H9 (cell line): Measurements from ENCODE around the gene ERF. TPM values are rescaled to one million over a fixed set of nuclear protein-coding genes. Genes with fewer than 3 reads are reported as not detected.

ENCODE experiments used
- DNase-seq: peaks from one replicate; pipeline ENCODE4 v3.0.0-alpha.2; 2017
- H2AFZ ChIP-seq: one replicate; pipeline ENCODE4 v1.6.1; 2013; ENCODE audit warnings: mild to moderate bottlenecking, low read length, control low read depth, moderate library complexity
- H2AK5ac ChIP-seq: 2 replicates; pipeline ENCODE4 v1.6.1; 2013; ENCODE audit warnings: low read length, control low read depth, mixed read lengths; ENCODE audit not compliant: insufficient read length
- H2BK120ac ChIP-seq: one replicate; pipeline ENCODE4 v1.6.1; 2013; ENCODE audit warnings: low read depth, mild to moderate bottlenecking, low read length, control low read depth, inconsistent platforms; ENCODE audit not compliant: poor library complexity, severe bottlenecking
- H2BK12ac ChIP-seq: 2 replicates; pipeline ENCODE4 v1.6.1; 2013; ENCODE audit warnings: low read length, control low read depth, mixed read lengths, low read depth; ENCODE audit not compliant: insufficient read length
- H2BK15ac ChIP-seq: 2 replicates; pipeline ENCODE4 v1.6.1; 2013; ENCODE audit warnings: low read depth, low read length, control low read depth
- H2BK20ac ChIP-seq: one replicate; pipeline ENCODE4 v1.6.1; 2013; ENCODE audit warnings: low read depth, mild to moderate bottlenecking, low read length, control low read depth, inconsistent platforms; ENCODE audit not compliant: poor library complexity, severe bottlenecking
- H2BK5ac ChIP-seq: 2 replicates; pipeline ENCODE4 v1.6.1; 2013; ENCODE audit warnings: low read length, control low read depth, mixed read lengths; ENCODE audit not compliant: insufficient read length
- H3K14ac ChIP-seq: 2 replicates; pipeline ENCODE4 v1.6.1; 2013; ENCODE audit warnings: low read length, control low read depth; ENCODE audit not compliant: insufficient read depth
- H3K18ac ChIP-seq: 2 replicates; pipeline ENCODE4 v1.6.1; 2013; ENCODE audit warnings: low read depth, mild to moderate bottlenecking, mixed read lengths, low read length, control low read depth; ENCODE audit not compliant: insufficient read length
- H3K23ac ChIP-seq: 2 replicates; pipeline ENCODE4 v1.6.1; 2013; ENCODE audit warnings: low read length, control low read depth, mixed read lengths, low read depth; ENCODE audit not compliant: insufficient read length
- H3K23me2 ChIP-seq: 2 replicates; pipeline ENCODE4 v1.6.1; 2013; ENCODE audit warnings: low read depth, mild to moderate bottlenecking, mixed read lengths, low read length, control low read depth; ENCODE audit not compliant: insufficient read length, poor library complexity, severe bottlenecking
- H3K27ac ChIP-seq: 2 replicates; pipeline ENCODE4 v1.5.1; 2013; ENCODE audit warnings: low read length, control low read depth, mixed read lengths, low read depth; ENCODE audit not compliant: insufficient read length
- H3K27me3 ChIP-seq: 2 replicates; pipeline ENCODE4 v1.6.1; 2013; ENCODE audit warnings: low read length, control low read depth, inconsistent platforms; ENCODE audit not compliant: insufficient read depth
- H3K4ac ChIP-seq: 2 replicates; pipeline ENCODE4 v1.6.1; 2013; ENCODE audit warnings: low read depth, mild to moderate bottlenecking, control low read depth, inconsistent platforms, low read length, moderate library complexity
- H3K4me1 ChIP-seq: 2 replicates; pipeline ENCODE4 v1.6.1; 2013; ENCODE audit warnings: low read length, control low read depth, inconsistent platforms; ENCODE audit not compliant: insufficient read depth
- H3K4me2 ChIP-seq: 2 replicates; pipeline ENCODE4 v1.6.1; 2013; ENCODE audit warnings: low read length, control low read depth, mixed read lengths; ENCODE audit not compliant: insufficient read length, insufficient read depth
- H3K56ac ChIP-seq: 2 replicates; pipeline ENCODE4 v1.6.1; 2013; ENCODE audit warnings: low read depth, mild to moderate bottlenecking, mixed read lengths, low read length, control low read depth; ENCODE audit not compliant: insufficient read length
- H3K79me1 ChIP-seq: 2 replicates; pipeline ENCODE4 v1.6.1; 2013; ENCODE audit warnings: low read depth, mild to moderate bottlenecking, moderate library complexity, low read length, control low read depth, inconsistent platforms; ENCODE audit not compliant: insufficient read depth, poor library complexity, severe bottlenecking
- H3K79me2 ChIP-seq: 2 replicates; pipeline ENCODE4 v1.6.1; 2013; ENCODE audit warnings: low read length, control low read depth, inconsistent platforms; ENCODE audit not compliant: insufficient read depth
- H3K9ac ChIP-seq: 2 replicates; pipeline ENCODE4 v1.6.1; 2013; ENCODE audit warnings: low read length, control low read depth, mixed read lengths; ENCODE audit not compliant: insufficient read length; ENCODE audit errors: extremely low read depth
- H3K9me3 ChIP-seq: one replicate; pipeline ENCODE4 v1.6.1; 2013; ENCODE audit warnings: low read depth, low read length, inconsistent platforms; ENCODE audit not compliant: control insufficient read depth
- H3T11ph ChIP-seq: one replicate; pipeline ENCODE4 v1.6.1; 2013; ENCODE audit warnings: mild to moderate bottlenecking, low read length, control low read depth, inconsistent platforms
- H4K20me1 ChIP-seq: one replicate; pipeline ENCODE4 v1.6.1; 2013; ENCODE audit not compliant: control insufficient read depth, insufficient read length, insufficient read depth
- H4K5ac ChIP-seq: 2 replicates; pipeline ENCODE4 v1.6.1; 2013; ENCODE audit warnings: low read depth, mild to moderate bottlenecking, mixed read lengths, low read length, control low read depth; ENCODE audit not compliant: insufficient read length
- H4K8ac ChIP-seq: replicated peaks from 2 replicates; pipeline ENCODE4 v1.6.1; 2013; ENCODE audit warnings: low read length, control low read depth, mixed read lengths, low read depth; ENCODE audit not compliant: insufficient read length
- H4K91ac ChIP-seq: 2 replicates; pipeline ENCODE4 v1.6.1; 2013; ENCODE audit warnings: low read depth, mild to moderate bottlenecking, moderate library complexity, mixed read lengths, low read length, control low read depth; ENCODE audit not compliant: insufficient read length
- H3K27ac Mint-ChIP-seq, 3 experiments: 2 replicates in 2 of 3; 3 replicates in 1 of 3; pipeline ENCODE4 v1.8.0; 2020 to 2021; ENCODE audit warnings: mixed read lengths in 3 of 3, mild to moderate bottlenecking in 1 of 3, moderate library complexity in 1 of 3
- H3K27me3 Mint-ChIP-seq: 2 replicates; pipeline ENCODE4 v1.8.0; 2021; ENCODE audit warnings: low read depth, mild to moderate bottlenecking, moderate library complexity, mixed read lengths
- H3K36me3 Mint-ChIP-seq, 3 experiments: 2 replicates in 2 of 3; 3 replicates in 1 of 3; pipeline ENCODE4 v1.8.0; 2020 to 2021; ENCODE audit warnings: low read depth in 3 of 3, mixed read lengths in 3 of 3; ENCODE audit not compliant: insufficient read depth in 1 of 3
- H3K4me1 Mint-ChIP-seq, 2 experiments: 2 replicates each; pipeline ENCODE4 v1.8.0; 2020; ENCODE audit warnings: mixed read lengths in 2 of 2
- H3K4me3 Mint-ChIP-seq, 2 experiments: 2 replicates in 1 of 2; 3 replicates in 1 of 2; pipeline ENCODE4 v1.8.0; 2020 to 2021; ENCODE audit warnings: mild to moderate bottlenecking in 2 of 2, mixed read lengths in 2 of 2, moderate library complexity in 1 of 2
- H3K9me3 Mint-ChIP-seq, 2 experiments: 2 replicates in 1 of 2; 3 replicates in 1 of 2; pipeline ENCODE4 v1.8.0; 2020; ENCODE audit warnings: mild to moderate bottlenecking in 2 of 2, mixed read lengths in 2 of 2, moderate library complexity in 1 of 2
- WGBS: extraction: QIAGEN DNeasy Blood & Tissue Kit; methylation state at CpG from one replicate; pipeline ENCODE4 v1.1.7; 2013; ENCODE audit warnings: missing lambda C conversion rate, low lambda C conversion rate, mixed read lengths; ENCODE audit not compliant: insufficient read length; ENCODE audit errors: extremely low coverage; 5-methylcytosine and 5-hydroxymethylcytosine counted together
- total RNA-seq: library from RNA; stranded (reverse); gene quantifications from 2 replicates; pipeline ENCODE4 v1.2.1, GENCODE V29; 2021
- TF ChIP-seq, protein P1 (sequence below): fragments of 200-600 bp; sonication (generic); conservative IDR thresholded peaks from 3 replicates; pipeline ENCODE4 v1.8.0; 2021; ENCODE audit warnings: antibody characterized with exemption, mild to moderate bottlenecking

ERF gene
- total RNA-seq, 1 experiment from 2014 or later: 126 TPM

DNA sequence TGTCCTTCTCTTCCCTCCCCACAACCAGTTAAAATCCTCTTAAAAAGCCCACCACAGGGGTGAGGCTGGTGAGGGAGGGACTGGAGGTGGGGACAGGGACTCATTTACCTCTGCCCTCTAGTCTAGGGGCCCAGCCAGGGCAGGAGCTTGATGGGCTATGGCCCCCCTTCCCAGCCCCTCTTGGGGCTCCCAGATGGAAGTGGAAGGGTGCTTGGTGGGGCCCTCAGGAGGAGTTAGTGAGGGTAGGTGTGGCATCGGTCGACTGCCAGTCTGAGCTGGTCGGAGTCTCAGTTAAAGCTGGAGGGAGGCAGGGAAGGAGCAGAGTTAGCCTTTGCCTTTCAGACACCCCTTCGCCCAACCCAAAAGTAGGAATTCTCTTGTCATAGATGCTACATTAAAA, 24.4 kb downstream of the ERF start:
- Histone ChIP-seq H3K56ac (no peak overlapping the region), H2BK20ac (no peak overlapping the region), H3K23ac (no peak overlapping the region), H2BK5ac (no peak overlapping the region), H3K79me1 (no peaks in the 10 kb centered on the region), H3K9me3 (no peaks in the 10 kb centered on the region), H3K14ac (no peak overlapping the region), H3K23me2 (no peaks in the 10 kb centered on the region), H3K4me1 (no peaks in the 10 kb centered on the region), H4K20me1 (no peaks in the 10 kb centered on the region), H4K91ac (no peak overlapping the region), H2BK120ac (no peak overlapping the region), H3K4me2 (no peak overlapping the region), H4K8ac (no peak overlapping the region), H3K18ac (no peak overlapping the region), H2BK12ac (no peak overlapping the region), H2BK15ac (no peak overlapping the region), H3K79me2 (peaks cover 2% of the 10 kb centered on the region; the same call in 1 of the 2 replicates), H3K4ac (no peak overlapping the region), H3K27me3 (no peaks in the 10 kb centered on the region), H2AFZ (no peak overlapping the region), H3K27ac (no peak overlapping the region), H3T11ph (no peak overlapping the region), H3K9ac (no peak overlapping the region), H2AK5ac (no peak overlapping the region), H4K5ac (no peak overlapping the region)
- TF ChIP-seq, protein P1, sequence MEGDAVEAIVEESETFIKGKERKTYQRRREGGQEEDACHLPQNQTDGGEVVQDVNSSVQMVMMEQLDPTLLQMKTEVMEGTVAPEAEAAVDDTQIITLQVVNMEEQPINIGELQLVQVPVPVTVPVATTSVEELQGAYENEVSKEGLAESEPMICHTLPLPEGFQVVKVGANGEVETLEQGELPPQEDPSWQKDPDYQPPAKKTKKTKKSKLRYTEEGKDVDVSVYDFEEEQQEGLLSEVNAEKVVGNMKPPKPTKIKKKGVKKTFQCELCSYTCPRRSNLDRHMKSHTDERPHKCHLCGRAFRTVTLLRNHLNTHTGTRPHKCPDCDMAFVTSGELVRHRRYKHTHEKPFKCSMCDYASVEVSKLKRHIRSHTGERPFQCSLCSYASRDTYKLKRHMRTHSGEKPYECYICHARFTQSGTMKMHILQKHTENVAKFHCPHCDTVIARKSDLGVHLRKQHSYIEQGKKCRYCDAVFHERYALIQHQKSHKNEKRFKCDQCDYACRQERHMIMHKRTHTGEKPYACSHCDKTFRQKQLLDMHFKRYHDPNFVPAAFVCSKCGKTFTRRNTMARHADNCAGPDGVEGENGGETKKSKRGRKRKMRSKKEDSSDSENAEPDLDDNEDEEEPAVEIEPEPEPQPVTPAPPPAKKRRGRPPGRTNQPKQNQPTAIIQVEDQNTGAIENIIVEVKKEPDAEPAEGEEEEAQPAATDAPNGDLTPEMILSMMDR: no peak
- no peak for DNase-seq
- Mint-ChIP-seq H3K27me3 (no peaks in the 10 kb centered on the region; the same call in 1 of the 2 replicates), H3K4me1 (peaks cover 0 to 6% of the 10 kb centered on the region in 2 experiments; a peak in 1 of 4 replicates), H3K9me3 (no peaks in the 10 kb centered on the region), H3K27ac (no peak overlapping the region), H3K4me3 (no peak overlapping the region), H3K36me3 (peaks cover 47 to 92% (median 89%) of the 10 kb centered on the region in 3 experiments; a peak in 6 of 7 replicates)
- WGBS: no CpG with 5 or more reads among the region's 4 CpGs
